GM12878 (cell line): ENCODE measurements around the gene GALC.

Source experiments
- ATF3 ChIP-seq: IDR thresholded peaks from 2 replicates; pipeline ENCODE4 v1.6.1; 2011; ENCODE audit warnings: low read depth, mild to moderate bottlenecking, low read length, moderate library complexity, borderline replicate concordance; ENCODE audit errors: extremely low read depth
- EP300 ChIP-seq, 2 experiments: fragments of 150-350 bp in 1 of 2; IDR thresholded peaks; 2 replicates each; pipeline ENCODE4 v1.6.1; 2011 to 2012; ENCODE audit warnings: low read depth in 2 of 2, low read length in 2 of 2, borderline replicate concordance in 1 of 2, improper control_type of control experiment in 1 of 2, inconsistent platforms in 1 of 2; ENCODE audit not compliant: control insufficient read depth in 1 of 2
- ETV6 ChIP-seq, 2 experiments: fragments of 450-650 bp in 1 of 2; IDR thresholded peaks in 1 of 2; conservative IDR thresholded peaks in 1 of 2; 2 replicates each; pipeline ENCODE4 v1.6.1; 2014; ENCODE audit warnings: antibody characterized with exemption in 1 of 2, borderline replicate concordance in 1 of 2, low read depth in 1 of 2, mild to moderate bottlenecking in 1 of 2, moderate library complexity in 1 of 2
- EZH2 ChIP-seq: IDR thresholded peaks from 2 replicates; pipeline ENCODE4 v1.6.1; 2012; ENCODE audit warnings: low read depth, mild to moderate bottlenecking, control low read depth, inconsistent platforms, low read length, borderline replicate concordance; ENCODE audit not compliant: control insufficient read depth
- MYC ChIP-seq: IDR thresholded peaks from 2 replicates; pipeline ENCODE4 v1.6.1; 2011; ENCODE audit warnings: mild to moderate bottlenecking, low read length, moderate library complexity, inconsistent platforms; ENCODE audit not compliant: insufficient read depth, insufficient replicate concordance, insufficient read length, severe bottlenecking
- RAD51 ChIP-seq: fragments of 450-650 bp; IDR thresholded peaks from 2 replicates; pipeline ENCODE4 v1.6.1; 2016; ENCODE audit warnings: moderate library complexity, mild to moderate bottlenecking, inconsistent platforms
- WRNIP1 ChIP-seq: IDR thresholded peaks from 2 replicates; pipeline ENCODE4 v1.6.1; 2011; ENCODE audit warnings: low read depth, low read length, improper control_type of control experiment, borderline replicate concordance
- TF ChIP-seq, protein P1 (sequence below): IDR thresholded peaks from 2 replicates; pipeline ENCODE4 v1.6.1; 2012; ENCODE audit warnings: mild to moderate bottlenecking, low read depth, low read length
- TF ChIP-seq, protein P2 (sequence below), 3 experiments: IDR thresholded peaks in 2 of 3; conservative IDR thresholded peaks in 1 of 3; 2 replicates each; pipeline ENCODE4 v1.5.1; 2011; ENCODE audit warnings: low read depth in 3 of 3, low read length in 3 of 3, mild to moderate bottlenecking in 3 of 3, control low read depth in 2 of 3, moderate library complexity in 2 of 3, inconsistent platforms in 1 of 3, mixed read lengths in 1 of 3; ENCODE audit not compliant: control insufficient read depth in 2 of 3, insufficient read depth in 1 of 3; ENCODE audit errors: extremely low read depth in 1 of 3

- TF ChIP-seq EP300 (IDR thresholded peaks at IDR 0.05; ENCODE audit: borderline replicate concordance in 1 of 2, control insufficient read depth in 1 of 2, low read depth in 2 of 2, low read length in 2 of 2) (no peak), ETV6 (conservative IDR thresholded peaks at IDR 0.05 in 1 of 2, IDR thresholded peaks at IDR 0.05 in 1 of 2; ENCODE audit: borderline replicate concordance in 1 of 2, low read depth in 1 of 2) (no peak), MYC (no peak), RAD51 (no peak), EZH2 (no peak), ATF3 (no peak), WRNIP1 (no peak)
- TF ChIP-seq, protein P1, sequence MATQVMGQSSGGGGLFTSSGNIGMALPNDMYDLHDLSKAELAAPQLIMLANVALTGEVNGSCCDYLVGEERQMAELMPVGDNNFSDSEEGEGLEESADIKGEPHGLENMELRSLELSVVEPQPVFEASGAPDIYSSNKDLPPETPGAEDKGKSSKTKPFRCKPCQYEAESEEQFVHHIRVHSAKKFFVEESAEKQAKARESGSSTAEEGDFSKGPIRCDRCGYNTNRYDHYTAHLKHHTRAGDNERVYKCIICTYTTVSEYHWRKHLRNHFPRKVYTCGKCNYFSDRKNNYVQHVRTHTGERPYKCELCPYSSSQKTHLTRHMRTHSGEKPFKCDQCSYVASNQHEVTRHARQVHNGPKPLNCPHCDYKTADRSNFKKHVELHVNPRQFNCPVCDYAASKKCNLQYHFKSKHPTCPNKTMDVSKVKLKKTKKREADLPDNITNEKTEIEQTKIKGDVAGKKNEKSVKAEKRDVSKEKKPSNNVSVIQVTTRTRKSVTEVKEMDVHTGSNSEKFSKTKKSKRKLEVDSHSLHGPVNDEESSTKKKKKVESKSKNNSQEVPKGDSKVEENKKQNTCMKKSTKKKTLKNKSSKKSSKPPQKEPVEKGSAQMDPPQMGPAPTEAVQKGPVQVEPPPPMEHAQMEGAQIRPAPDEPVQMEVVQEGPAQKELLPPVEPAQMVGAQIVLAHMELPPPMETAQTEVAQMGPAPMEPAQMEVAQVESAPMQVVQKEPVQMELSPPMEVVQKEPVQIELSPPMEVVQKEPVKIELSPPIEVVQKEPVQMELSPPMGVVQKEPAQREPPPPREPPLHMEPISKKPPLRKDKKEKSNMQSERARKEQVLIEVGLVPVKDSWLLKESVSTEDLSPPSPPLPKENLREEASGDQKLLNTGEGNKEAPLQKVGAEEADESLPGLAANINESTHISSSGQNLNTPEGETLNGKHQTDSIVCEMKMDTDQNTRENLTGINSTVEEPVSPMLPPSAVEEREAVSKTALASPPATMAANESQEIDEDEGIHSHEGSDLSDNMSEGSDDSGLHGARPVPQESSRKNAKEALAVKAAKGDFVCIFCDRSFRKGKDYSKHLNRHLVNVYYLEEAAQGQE: no peak
- TF ChIP-seq, protein P2, sequence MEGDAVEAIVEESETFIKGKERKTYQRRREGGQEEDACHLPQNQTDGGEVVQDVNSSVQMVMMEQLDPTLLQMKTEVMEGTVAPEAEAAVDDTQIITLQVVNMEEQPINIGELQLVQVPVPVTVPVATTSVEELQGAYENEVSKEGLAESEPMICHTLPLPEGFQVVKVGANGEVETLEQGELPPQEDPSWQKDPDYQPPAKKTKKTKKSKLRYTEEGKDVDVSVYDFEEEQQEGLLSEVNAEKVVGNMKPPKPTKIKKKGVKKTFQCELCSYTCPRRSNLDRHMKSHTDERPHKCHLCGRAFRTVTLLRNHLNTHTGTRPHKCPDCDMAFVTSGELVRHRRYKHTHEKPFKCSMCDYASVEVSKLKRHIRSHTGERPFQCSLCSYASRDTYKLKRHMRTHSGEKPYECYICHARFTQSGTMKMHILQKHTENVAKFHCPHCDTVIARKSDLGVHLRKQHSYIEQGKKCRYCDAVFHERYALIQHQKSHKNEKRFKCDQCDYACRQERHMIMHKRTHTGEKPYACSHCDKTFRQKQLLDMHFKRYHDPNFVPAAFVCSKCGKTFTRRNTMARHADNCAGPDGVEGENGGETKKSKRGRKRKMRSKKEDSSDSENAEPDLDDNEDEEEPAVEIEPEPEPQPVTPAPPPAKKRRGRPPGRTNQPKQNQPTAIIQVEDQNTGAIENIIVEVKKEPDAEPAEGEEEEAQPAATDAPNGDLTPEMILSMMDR (IDR thresholded peaks at IDR 0.05 in 2 of 3, conservative IDR thresholded peaks at IDR 0.05 in 1 of 3; ENCODE audit: control insufficient read depth in 2 of 3, extremely low read depth in 1 of 3, insufficient read depth in 1 of 3, low read depth in 3 of 3, low read length in 3 of 3): no peak
These were observed 11.6 kb upstream of the GALC start for GRCh38 chr14:88004506-88005036.
